ENCODE results near the gene ATP8A1. TPM values are rescaled to one million over a fixed set of nuclear protein-coding genes. Genes with fewer than 3 reads are reported as not detected.
"Not testable (repeated sequence)": the region's sequence is repeated elsewhere in the genome, so short reads cannot be mapped to it uniquely, and the experiment has no call there.

The ATP8A1 gene
- total and polyA plus RNA-seq, 12 donors, result 3.4 to 27.9 (median 17.5) TPM

DNA sequence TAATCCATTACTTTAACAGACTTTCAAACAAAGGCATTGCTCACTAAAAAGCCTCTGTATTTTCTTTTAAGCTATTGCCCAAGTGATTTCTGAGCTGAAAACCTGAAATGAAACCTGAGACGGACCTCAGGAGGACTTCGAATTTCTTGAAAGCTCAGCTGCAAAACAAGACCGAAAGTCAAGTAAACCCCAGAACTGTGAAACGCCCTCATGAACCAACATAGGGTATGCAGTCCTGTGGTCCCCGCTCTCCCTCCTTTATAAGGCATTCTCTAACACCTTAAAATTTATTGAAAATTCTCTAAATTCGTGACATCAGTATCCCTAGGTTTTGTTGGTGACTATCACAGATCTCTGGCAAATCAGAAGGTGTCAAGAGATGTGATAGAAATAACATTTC is 167.8 kb downstream of the ATP8A1 start:
- Histone ChIP-seq H3K27ac (no peak overlapping the region), H3K9me3 (no peaks in the 10 kb centered on the region), H3K4me1 (no peaks in the 10 kb centered on the region), H3K27me3 (no peaks in the 10 kb centered on the region), H3K4me3 (no peak overlapping the region), H3K36me3 (no peaks in the 10 kb centered on the region)
- DNase-seq, result no peak
- intact Hi-C loops (cut with DNase I), result no loop called here
- TF ChIP-seq, protein P1, sequence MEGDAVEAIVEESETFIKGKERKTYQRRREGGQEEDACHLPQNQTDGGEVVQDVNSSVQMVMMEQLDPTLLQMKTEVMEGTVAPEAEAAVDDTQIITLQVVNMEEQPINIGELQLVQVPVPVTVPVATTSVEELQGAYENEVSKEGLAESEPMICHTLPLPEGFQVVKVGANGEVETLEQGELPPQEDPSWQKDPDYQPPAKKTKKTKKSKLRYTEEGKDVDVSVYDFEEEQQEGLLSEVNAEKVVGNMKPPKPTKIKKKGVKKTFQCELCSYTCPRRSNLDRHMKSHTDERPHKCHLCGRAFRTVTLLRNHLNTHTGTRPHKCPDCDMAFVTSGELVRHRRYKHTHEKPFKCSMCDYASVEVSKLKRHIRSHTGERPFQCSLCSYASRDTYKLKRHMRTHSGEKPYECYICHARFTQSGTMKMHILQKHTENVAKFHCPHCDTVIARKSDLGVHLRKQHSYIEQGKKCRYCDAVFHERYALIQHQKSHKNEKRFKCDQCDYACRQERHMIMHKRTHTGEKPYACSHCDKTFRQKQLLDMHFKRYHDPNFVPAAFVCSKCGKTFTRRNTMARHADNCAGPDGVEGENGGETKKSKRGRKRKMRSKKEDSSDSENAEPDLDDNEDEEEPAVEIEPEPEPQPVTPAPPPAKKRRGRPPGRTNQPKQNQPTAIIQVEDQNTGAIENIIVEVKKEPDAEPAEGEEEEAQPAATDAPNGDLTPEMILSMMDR (IDR thresholded peaks at IDR 0.05), result no peak
- no peak for ATAC-seq
- WGBS, 2 donors, result 82 to 83% methylated on average over 6 of the region's 6 CpGs

DNA sequence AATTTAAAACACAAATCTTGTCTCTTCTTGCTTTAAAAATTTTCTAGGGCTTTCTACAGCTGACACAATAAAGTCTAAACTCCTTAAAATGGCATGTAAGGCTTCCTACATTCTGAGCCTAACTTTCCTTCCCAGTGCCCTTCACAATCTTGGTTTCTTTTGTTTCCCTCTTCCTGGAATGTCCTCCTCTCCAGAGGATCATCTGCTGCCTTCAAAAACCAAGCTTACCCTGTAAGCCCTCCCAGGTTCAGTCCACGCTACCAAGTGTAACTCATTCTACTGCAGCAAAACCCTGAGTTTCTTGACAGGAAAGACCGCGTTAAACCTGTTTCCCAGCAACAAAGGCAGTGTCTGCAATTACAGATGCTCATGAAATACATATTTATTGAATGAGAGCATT is 168.4 kb downstream of the ATP8A1 start:
- TF ChIP-seq, protein P1 (IDR thresholded peaks at IDR 0.05), result no peak
- H3K4me1 ChIP-seq, result no peaks in the 10 kb centered on the region
- DNase-seq, result no peak
- no peak for ATAC-seq
- WGBS, 2 donors, result 80 to 81% methylated on average over 3 of the region's 3 CpGs
- H3K4me3 ChIP-seq, result no peak overlapping the region
- no peaks in the 10 kb centered on the region for H3K36me3 ChIP-seq
- intact Hi-C loops (cut with DNase I), result no loop called here
- H3K9me3 ChIP-seq, result no peaks in the 10 kb centered on the region
- no peaks in the 10 kb centered on the region for H3K27me3 ChIP-seq
- H3K27ac ChIP-seq, result no peak overlapping the region

DNA sequence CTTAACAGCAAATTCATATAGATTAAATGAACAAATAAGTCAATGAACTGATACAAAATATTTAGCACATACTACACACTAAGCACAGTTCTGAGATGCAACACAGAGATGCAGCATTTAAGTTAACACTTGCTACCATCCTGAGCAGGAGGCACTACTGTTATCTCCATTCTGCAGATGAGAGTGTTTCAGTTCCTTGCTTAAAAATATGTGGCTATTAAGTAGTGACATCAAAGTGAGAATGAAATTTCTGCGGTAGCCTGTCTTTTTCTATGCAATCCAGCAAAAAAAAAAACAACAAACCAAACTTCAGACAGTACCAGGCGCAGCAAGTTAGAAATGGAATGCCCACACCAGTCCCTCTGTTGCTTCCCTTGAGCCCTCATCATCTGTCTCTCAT is 168.8 kb downstream of the ATP8A1 start:
- H3K4me1 ChIP-seq, result peaks cover 0 to under 1% (median 0%) of the 10 kb centered on the region in 9 donors
- H3K27me3 ChIP-seq, result no peaks in the 10 kb centered on the region
- DNase-seq (no peak), ATAC-seq (no peak)
- H3K9me3 ChIP-seq, result no peaks in the 10 kb centered on the region
- no peak overlapping the region for H3K4me3 ChIP-seq
- intact Hi-C loops (cut with DNase I), result no loop called here
- TF ChIP-seq, protein P1 (IDR thresholded peaks at IDR 0.05), result no peak
- H3K27ac ChIP-seq, result no peak overlapping the region
- H3K36me3 ChIP-seq, result no peaks in the 10 kb centered on the region
- 94 to 96% methylated on average over 2 of the region's 2 CpGs for WGBS, 2 donors

DNA sequence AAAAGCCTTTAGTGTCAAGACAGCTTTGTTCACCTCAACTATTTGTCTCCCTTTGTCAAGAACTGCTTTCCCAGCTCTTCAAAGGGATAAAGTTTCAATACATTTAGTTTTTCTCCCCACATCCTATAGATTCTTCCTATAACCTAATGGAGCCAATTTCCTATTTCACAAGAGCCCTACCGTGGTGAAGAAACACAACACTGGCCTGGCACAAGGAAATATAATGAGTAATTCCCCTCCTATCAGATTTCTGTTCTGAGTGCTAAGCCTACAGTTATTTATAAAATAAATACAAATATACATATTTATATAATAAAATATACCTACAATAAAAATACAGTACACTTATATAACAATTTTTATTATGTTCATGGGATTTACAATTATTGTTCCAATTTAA is 169.7 kb downstream of the ATP8A1 start:
- ATAC-seq, result no peak
- 70 to 71% methylated on average over 1 of the region's 1 CpG for WGBS, 2 donors
- H3K4me1 ChIP-seq, result peaks cover 0 to 3% (median 0%) of the 10 kb centered on the region in 9 donors

DNA sequence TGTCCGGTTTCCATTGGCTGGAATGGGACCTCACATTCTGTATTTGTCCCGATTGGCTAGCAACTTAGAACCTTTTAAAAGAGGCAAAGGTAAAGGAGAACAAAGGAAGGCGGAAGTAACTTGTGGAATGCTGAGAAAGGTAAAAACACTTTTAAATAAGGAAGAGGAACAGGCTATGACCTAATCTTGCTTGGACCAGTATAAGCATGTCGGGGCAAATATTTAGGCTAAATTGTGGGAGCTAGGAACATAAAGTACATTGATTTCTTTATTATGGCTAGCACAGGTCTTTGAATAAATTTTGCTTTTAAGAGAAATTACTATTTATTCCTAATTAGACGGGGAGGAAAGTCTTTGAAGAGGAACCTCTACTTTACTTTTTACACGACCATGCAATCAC is 170.7 kb downstream of the ATP8A1 start:
- H3K36me3 ChIP-seq; ATAC-seq; DNase-seq; H3K4me3 ChIP-seq; H3K9me3 ChIP-seq; H3K27ac ChIP-seq; H3K27me3 ChIP-seq; H3K4me1 ChIP-seq; intact Hi-C loops (cut with DNase I): not testable (repeated sequence)
- WGBS, 2 donors, result 94 to 95% methylated on average over 6 of the region's 6 CpGs

More for the DNA sequence above, 169.7 kb downstream of the ATP8A1 start:
- TF ChIP-seq, protein P1 (IDR thresholded peaks at IDR 0.05), result no peak
- no peaks in the 10 kb centered on the region for H3K9me3 ChIP-seq
- no peak overlapping the region for H3K4me3 ChIP-seq
- intact Hi-C loops (cut with DNase I), result no loop called here
- H3K27ac ChIP-seq, result no peak overlapping the region
- no peak for DNase-seq
- H3K36me3 ChIP-seq, result no peaks in the 10 kb centered on the region
- no peaks in the 10 kb centered on the region for H3K27me3 ChIP-seq
